Measurements from ENCODE around the gene PPP2CA. TPM values are rescaled to one million over a fixed set of nuclear protein-coding genes. Genes with fewer than 3 reads are reported as not detected.

The PPP2CA gene
- total RNA-seq, 1 donor from 2014 or later: 146 TPM

DNA sequence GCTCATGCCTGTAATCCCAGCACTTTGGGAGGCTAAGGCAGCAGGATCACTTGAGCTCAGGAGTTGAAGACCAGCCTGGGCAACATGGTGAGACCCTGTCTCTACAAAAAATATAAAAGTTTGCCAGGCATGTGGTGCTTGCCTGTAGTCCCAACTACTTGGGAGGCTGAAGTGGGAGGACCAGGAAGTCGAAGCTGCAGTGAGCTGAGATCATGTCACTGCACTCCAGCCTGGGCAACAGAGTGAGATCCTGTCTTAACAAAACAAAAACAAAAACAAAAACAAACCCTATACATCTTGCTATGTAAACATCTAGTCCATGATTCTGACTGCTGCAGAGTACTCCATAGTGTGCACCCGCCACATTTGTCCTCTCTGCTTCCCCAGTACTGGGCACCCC is 19.8 kb upstream of the PPP2CA start:
- H3K27me3 Mint-ChIP-seq (ENCODE audit: unreplicated experiment): no peaks in the 10 kb centered on the region
- peaks cover 5% of the 10 kb centered on the region for H3K4me1 Mint-ChIP-seq (ENCODE audit: unreplicated experiment)
- TF ChIP-seq, protein P1, sequence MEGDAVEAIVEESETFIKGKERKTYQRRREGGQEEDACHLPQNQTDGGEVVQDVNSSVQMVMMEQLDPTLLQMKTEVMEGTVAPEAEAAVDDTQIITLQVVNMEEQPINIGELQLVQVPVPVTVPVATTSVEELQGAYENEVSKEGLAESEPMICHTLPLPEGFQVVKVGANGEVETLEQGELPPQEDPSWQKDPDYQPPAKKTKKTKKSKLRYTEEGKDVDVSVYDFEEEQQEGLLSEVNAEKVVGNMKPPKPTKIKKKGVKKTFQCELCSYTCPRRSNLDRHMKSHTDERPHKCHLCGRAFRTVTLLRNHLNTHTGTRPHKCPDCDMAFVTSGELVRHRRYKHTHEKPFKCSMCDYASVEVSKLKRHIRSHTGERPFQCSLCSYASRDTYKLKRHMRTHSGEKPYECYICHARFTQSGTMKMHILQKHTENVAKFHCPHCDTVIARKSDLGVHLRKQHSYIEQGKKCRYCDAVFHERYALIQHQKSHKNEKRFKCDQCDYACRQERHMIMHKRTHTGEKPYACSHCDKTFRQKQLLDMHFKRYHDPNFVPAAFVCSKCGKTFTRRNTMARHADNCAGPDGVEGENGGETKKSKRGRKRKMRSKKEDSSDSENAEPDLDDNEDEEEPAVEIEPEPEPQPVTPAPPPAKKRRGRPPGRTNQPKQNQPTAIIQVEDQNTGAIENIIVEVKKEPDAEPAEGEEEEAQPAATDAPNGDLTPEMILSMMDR (IDR thresholded peaks at IDR 0.05; ENCODE audit: unreplicated experiment): no peak
- no peak overlapping the region for H3K4me3 Mint-ChIP-seq (ENCODE audit: unreplicated experiment)
- DNase-seq (ENCODE audit: low spot score): no peak
- H3K27ac Mint-ChIP-seq (ENCODE audit: unreplicated experiment): no peak overlapping the region
- no peaks in the 10 kb centered on the region for H3K9me3 Mint-ChIP-seq (ENCODE audit: unreplicated experiment)
- H3K36me3 Mint-ChIP-seq (ENCODE audit: low read depth, unreplicated experiment): no peaks in the 10 kb centered on the region

DNA sequence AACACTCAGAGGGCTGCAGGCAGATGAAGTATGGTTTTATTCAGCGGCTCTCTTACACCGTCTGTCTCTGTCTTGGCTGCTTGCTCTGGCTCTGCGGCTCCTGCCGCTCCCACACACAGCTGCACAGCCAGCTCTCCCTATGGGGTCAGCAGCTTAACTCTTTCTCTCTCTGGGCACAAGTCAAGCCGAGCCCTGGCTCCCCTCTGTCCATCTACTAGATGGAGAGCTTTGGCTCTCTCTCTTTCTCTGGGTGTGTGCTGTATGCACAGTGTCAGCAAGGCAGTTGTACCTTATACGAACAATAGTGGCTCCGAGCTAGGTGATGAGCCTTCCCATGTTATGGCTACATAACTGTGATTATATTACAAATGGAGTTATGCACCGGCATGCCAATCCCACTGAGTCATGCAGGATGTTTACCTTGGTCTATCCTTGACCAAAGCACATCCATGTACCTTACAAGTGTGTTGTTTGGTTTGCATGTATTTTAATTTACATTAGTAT is 19.3 kb upstream of the PPP2CA start:
- Mint-ChIP-seq H3K9me3 (ENCODE audit: unreplicated experiment) (no peaks in the 10 kb centered on the region), H3K4me3 (ENCODE audit: unreplicated experiment) (no peak overlapping the region), H3K4me1 (ENCODE audit: unreplicated experiment) (peaks cover 5% of the 10 kb centered on the region), H3K36me3 (ENCODE audit: low read depth, unreplicated experiment) (no peaks in the 10 kb centered on the region), H3K27ac (ENCODE audit: unreplicated experiment) (no peak overlapping the region), H3K27me3 (ENCODE audit: unreplicated experiment) (no peaks in the 10 kb centered on the region)
- TF ChIP-seq, protein P1 (IDR thresholded peaks at IDR 0.05; ENCODE audit: unreplicated experiment): no peak
- no peak for DNase-seq (ENCODE audit: low spot score)

DNA sequence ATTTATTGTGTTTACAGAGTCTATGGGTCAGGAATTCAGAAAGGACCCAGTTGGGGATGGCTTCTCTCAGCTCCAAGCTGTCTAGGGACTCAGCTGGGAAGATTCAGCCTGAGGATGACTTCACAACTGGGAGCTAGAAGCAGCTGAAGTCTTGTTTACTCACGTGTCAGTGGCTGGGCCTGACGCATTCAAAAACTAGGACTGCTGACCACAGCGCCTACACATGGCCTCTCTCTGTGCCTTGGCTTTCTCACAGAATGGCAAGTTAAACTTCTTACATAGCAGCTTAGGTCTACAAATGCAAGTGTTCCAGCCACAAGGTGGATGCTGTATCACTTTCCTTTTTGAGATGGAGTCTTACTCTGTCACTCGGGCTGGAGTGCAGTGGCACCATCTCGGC is 16.3 kb upstream of the PPP2CA start:
- TF ChIP-seq, protein P1 (IDR thresholded peaks at IDR 0.05; ENCODE audit: unreplicated experiment): no peak
- Mint-ChIP-seq H3K27me3 (ENCODE audit: unreplicated experiment) (no peaks in the 10 kb centered on the region), H3K36me3 (ENCODE audit: low read depth, unreplicated experiment) (no peaks in the 10 kb centered on the region), H3K4me3 (ENCODE audit: unreplicated experiment) (no peak overlapping the region), H3K4me1 (ENCODE audit: unreplicated experiment) (peaks cover 5% of the 10 kb centered on the region), H3K27ac (ENCODE audit: unreplicated experiment) (no peak overlapping the region), H3K9me3 (ENCODE audit: unreplicated experiment) (no peaks in the 10 kb centered on the region)
- no peak for DNase-seq (ENCODE audit: low spot score)

DNA sequence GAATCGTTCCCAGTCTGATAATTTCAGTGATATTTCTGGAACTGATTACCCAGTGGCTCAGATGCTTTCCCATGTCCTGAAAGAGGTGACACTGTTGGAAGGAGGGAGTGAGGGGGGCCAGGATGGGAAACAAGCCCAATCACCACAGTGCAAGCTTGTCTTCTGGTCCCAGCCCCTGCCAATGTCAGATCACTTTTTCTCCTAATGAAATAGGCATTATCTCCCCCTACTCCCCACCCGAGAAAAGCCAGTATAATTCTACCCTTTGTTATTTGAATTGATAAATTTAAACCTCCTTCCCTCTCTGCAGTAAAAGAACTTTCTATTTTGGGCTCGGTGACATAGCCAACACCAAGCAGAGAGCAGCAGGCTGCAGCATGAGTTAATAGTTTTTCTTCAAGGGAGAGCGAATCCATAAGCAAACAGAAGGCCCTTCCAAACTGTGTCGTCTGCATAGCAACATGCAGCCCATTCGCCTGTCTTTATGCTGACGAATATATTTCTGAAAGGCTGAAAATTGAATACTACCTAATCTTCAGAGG is 14.6 kb upstream of the PPP2CA start:
- no peak for DNase-seq (ENCODE audit: low spot score)
- no peak overlapping the region for H3K4me3 Mint-ChIP-seq (ENCODE audit: unreplicated experiment)

DNA sequence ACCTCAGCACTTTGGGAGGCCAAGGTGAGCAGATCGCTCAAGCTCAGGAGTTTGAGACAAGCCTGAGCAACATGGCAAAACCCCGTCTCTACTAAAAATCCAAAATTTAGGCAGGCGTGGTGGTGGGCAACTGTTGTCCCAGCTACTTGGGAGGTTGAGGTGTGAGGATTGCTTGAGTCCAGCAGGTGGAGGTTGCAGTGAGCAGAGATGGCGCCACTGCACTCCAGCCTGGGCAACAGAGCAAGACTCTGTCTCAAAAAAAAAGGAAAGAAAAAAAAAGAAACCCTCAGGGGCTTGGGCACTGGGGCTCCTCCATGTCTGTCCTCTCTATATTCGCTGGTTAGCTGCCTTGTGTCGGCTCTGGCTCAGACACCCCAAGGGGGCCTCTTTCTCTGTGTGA is 10.9 kb upstream of the PPP2CA start:
- TF ChIP-seq, protein P1 (IDR thresholded peaks at IDR 0.05; ENCODE audit: unreplicated experiment): no peak
- Mint-ChIP-seq H3K27me3 (ENCODE audit: unreplicated experiment) (peaks cover 3% of the 10 kb centered on the region), H3K9me3 (ENCODE audit: unreplicated experiment) (no peaks in the 10 kb centered on the region), H3K4me3 (ENCODE audit: unreplicated experiment) (no peak overlapping the region), H3K27ac (ENCODE audit: unreplicated experiment) (no peak overlapping the region), H3K36me3 (ENCODE audit: low read depth, unreplicated experiment) (no peaks in the 10 kb centered on the region), H3K4me1 (ENCODE audit: unreplicated experiment) (no peaks in the 10 kb centered on the region)
- no peak for DNase-seq (ENCODE audit: low spot score)

More for the DNA sequence above, 14.6 kb upstream of the PPP2CA start:
- Mint-ChIP-seq H3K36me3 (ENCODE audit: low read depth, unreplicated experiment) (no peaks in the 10 kb centered on the region), H3K27me3 (ENCODE audit: unreplicated experiment) (no peaks in the 10 kb centered on the region), H3K9me3 (ENCODE audit: unreplicated experiment) (no peaks in the 10 kb centered on the region), H3K27ac (ENCODE audit: unreplicated experiment) (no peak overlapping the region), H3K4me1 (ENCODE audit: unreplicated experiment) (peaks cover 5% of the 10 kb centered on the region)
- TF ChIP-seq, protein P1 (IDR thresholded peaks at IDR 0.05; ENCODE audit: unreplicated experiment): no peak
